H1 (cell line): ENCODE data around the gene CEACAM8. TPM values are rescaled to one million over a fixed set of nuclear protein-coding genes. Genes with fewer than 3 reads are reported as not detected.

Experiments
- CTCF ChIA-PET: fragments of 300-600 bp; sonication (Branson Sonifier 250); formaldehyde crosslinking; loops from one replicate; lab custom pipeline; 2021; ENCODE audit not compliant: partially characterized antibody; lab: Charles Lee
- POLR2A ChIA-PET: fragments of 300-600 bp; sonication (Branson Sonifier 250); formaldehyde crosslinking; loops from one replicate; lab custom pipeline; 2021; ENCODE audit warnings: inconsistent platforms; ENCODE audit not compliant: partially characterized antibody; lab: Charles Lee
- DNase-seq, 2 experiments: peaks; one replicate each; pipeline versions ENCODE4 v3.0.0 to v3.0.0-alpha.2; 2010 to 2022; ENCODE audit warnings: low spot score in 2 of 2, low read depth in 1 of 2, mixed read lengths in 1 of 2
- FAIRE-seq: peaks from 2 replicates; lab custom pipeline; 2011; peaks lifted over from hg19 to GRCh38; lab: Jason Lieb, UNC
- H2AFZ ChIP-seq: 2 replicates; pipeline ENCODE4 v1.8.1; 2012; ENCODE audit warnings: low read length, inconsistent platforms
- H2AK5ac ChIP-seq: 2 replicates; pipeline ENCODE4 v1.6.1; 2013; ENCODE audit warnings: low read depth, low read length
- H2BK120ac ChIP-seq: replicated peaks from 2 replicates; pipeline ENCODE3; 2013; ENCODE audit warnings: low read depth, low read length, inconsistent platforms
- H2BK12ac ChIP-seq: 2 replicates; pipeline ENCODE4 v1.6.1; 2013; ENCODE audit warnings: low read depth, low read length
- H2BK15ac ChIP-seq: 2 replicates; pipeline ENCODE4 v1.6.1; 2013; ENCODE audit warnings: low read length
- H2BK20ac ChIP-seq: 2 replicates; pipeline ENCODE4 v1.6.1; 2013; ENCODE audit warnings: low read length
- H2BK5ac ChIP-seq: 2 replicates; pipeline ENCODE4 v1.6.1; 2013; ENCODE audit warnings: low read depth, low read length
- H3K14ac ChIP-seq: 2 replicates; pipeline ENCODE4 v1.6.1; 2013; ENCODE audit warnings: inconsistent platforms; ENCODE audit not compliant: insufficient read length
- H3K18ac ChIP-seq: 2 replicates; pipeline ENCODE4 v1.6.1; 2013; ENCODE audit warnings: low read length; ENCODE audit errors: extremely low read depth
- H3K23ac ChIP-seq: 2 replicates; pipeline ENCODE4 v1.6.1; 2013; ENCODE audit warnings: inconsistent platforms; ENCODE audit not compliant: insufficient read length
- H3K23me2 ChIP-seq: 2 replicates; pipeline ENCODE4 v1.6.1; 2013; ENCODE audit warnings: low read depth, low read length
- H3K27ac ChIP-seq: 2 replicates; pipeline ENCODE4 v1.6.1; 2011; ENCODE audit warnings: low read depth, low read length, inconsistent platforms
- H3K27me3 ChIP-seq, 4 experiments: replicated peaks in 1 of 4; 1 replicate in 1 of 4; 2 replicates in 3 of 4; pipeline versions ENCODE4 v1.6.1 to v1.8.1; 2011 to 2013; ENCODE audit warnings: low read length in 3 of 4, mild to moderate bottlenecking in 3 of 4, inconsistent platforms in 2 of 4, mixed read lengths in 2 of 4, moderate library complexity in 1 of 4; ENCODE audit not compliant: control insufficient read depth in 3 of 4, insufficient read depth in 3 of 4; ENCODE audit errors: extremely low read depth in 1 of 4
- H3K36me3 ChIP-seq, 4 experiments: 2 replicates each; pipeline versions ENCODE4 v1.6.1 to v1.8.1; 2011 to 2013; ENCODE audit warnings: mild to moderate bottlenecking in 4 of 4, low read length in 3 of 4, moderate library complexity in 2 of 4, control low read depth in 1 of 4, inconsistent platforms in 1 of 4; ENCODE audit not compliant: insufficient read depth in 4 of 4, control insufficient read depth in 2 of 4
- H3K4ac ChIP-seq: replicated peaks from 2 replicates; pipeline ENCODE3; 2013; ENCODE audit warnings: low read length, low read depth, mixed read lengths, inconsistent platforms; ENCODE audit not compliant: insufficient read length
- H3K4me1 ChIP-seq, 4 experiments: replicated peaks in 1 of 4; 1 replicate in 1 of 4; 2 replicates in 3 of 4; pipeline versions ENCODE4 v1.6.1 to v1.8.1; 2011 to 2013; ENCODE audit warnings: low read length in 3 of 4, inconsistent platforms in 2 of 4, mixed read lengths in 1 of 4; ENCODE audit not compliant: insufficient read depth in 4 of 4, control insufficient read depth in 3 of 4
- H3K4me2 ChIP-seq, 2 experiments: 2 replicates each; pipeline versions ENCODE4 v1.6.1 to v1.8.1; 2011 to 2013; ENCODE audit warnings: low read depth in 2 of 2, low read length in 2 of 2, control low read depth in 1 of 2, inconsistent platforms in 1 of 2, mild to moderate bottlenecking in 1 of 2; ENCODE audit not compliant: insufficient read depth in 1 of 2
- H3K4me3 ChIP-seq, 4 experiments: fragments of 200-600, 300-600 bp in 1 of 4; sonication (generic), shearing (Covaris generic), sonication (Bioruptor Twin) in 1 of 4; 2 replicates each; pipeline versions ENCODE4 v1.5.1 to v1.8.1; 2011 to 2016; ENCODE audit warnings: low read length in 4 of 4, low read depth in 3 of 4, control low read depth in 2 of 4, inconsistent platforms in 2 of 4, mild to moderate bottlenecking in 2 of 4, mixed read lengths in 1 of 4, moderate library complexity in 1 of 4; ENCODE audit not compliant: insufficient read depth in 2 of 4; ENCODE audit errors: extremely low read depth in 1 of 4
- H3K56ac ChIP-seq: replicated peaks from 2 replicates; pipeline ENCODE3; 2013; ENCODE audit warnings: low read depth, mild to moderate bottlenecking, mixed read lengths, low read length, inconsistent platforms; ENCODE audit not compliant: insufficient read length
- H3K79me1 ChIP-seq: 2 replicates; pipeline ENCODE4 v1.6.1; 2013; ENCODE audit warnings: low read depth, low read length, control low read depth
- H3K79me2 ChIP-seq, 2 experiments: 2 replicates each; pipeline versions ENCODE4 v1.6.1 to v1.8.1; 2012 to 2013; ENCODE audit warnings: low read length in 2 of 2, mild to moderate bottlenecking in 2 of 2, inconsistent platforms in 1 of 2; ENCODE audit not compliant: insufficient read depth in 2 of 2, control insufficient read depth in 1 of 2
- H3K9ac ChIP-seq, 4 experiments: replicated peaks in 1 of 4; 1 replicate in 1 of 4; 2 replicates in 3 of 4; pipeline versions ENCODE4 v1.6.1 to v1.8.1; 2011 to 2013; ENCODE audit warnings: low read depth in 3 of 4, low read length in 3 of 4, control low read depth in 2 of 4, mild to moderate bottlenecking in 2 of 4, moderate library complexity in 2 of 4, inconsistent platforms in 1 of 4; ENCODE audit errors: extremely low read depth in 1 of 4
- H3K9me3 ChIP-seq, 2 experiments: 2 replicates each; pipeline versions ENCODE4 v1.6.1 to v1.8.1; 2012 to 2013; ENCODE audit warnings: mild to moderate bottlenecking in 2 of 2, moderate library complexity in 2 of 2, control low read depth in 1 of 2, inconsistent platforms in 1 of 2, low read depth in 1 of 2, low read length in 1 of 2, mixed read lengths in 1 of 2; ENCODE audit not compliant: insufficient read depth in 2 of 2
- H4K20me1 ChIP-seq, 2 experiments: replicated peaks in 1 of 2; 2 replicates each; pipeline versions ENCODE3 to v1.8.1; 2011 to 2013; ENCODE audit warnings: inconsistent platforms in 2 of 2, low read length in 2 of 2, mild to moderate bottlenecking in 1 of 2; ENCODE audit not compliant: insufficient read depth in 2 of 2, control insufficient read depth in 1 of 2
- H4K5ac ChIP-seq: 2 replicates; pipeline ENCODE4 v1.6.1; 2013; ENCODE audit warnings: low read length, low read depth, mixed read lengths, inconsistent platforms; ENCODE audit not compliant: insufficient read length
- H4K8ac ChIP-seq: 2 replicates; pipeline ENCODE4 v1.8.0; 2013; ENCODE audit warnings: mild to moderate bottlenecking, moderate library complexity, low read length, inconsistent platforms; ENCODE audit not compliant: insufficient read depth; ENCODE audit errors: extremely low read depth
- H4K91ac ChIP-seq: replicated peaks from 2 replicates; pipeline ENCODE3; 2013; ENCODE audit warnings: low read length, mixed read lengths, inconsistent platforms; ENCODE audit not compliant: insufficient read length
- BRCA1 ChIP-seq: IDR thresholded peaks from 2 replicates; pipeline ENCODE4 v1.6.1; 2012; ENCODE audit warnings: low read depth, low read length, improper control_type of control experiment
- EGR1 ChIP-seq: IDR thresholded peaks from 2 replicates; pipeline ENCODE4 v1.6.1; 2011; ENCODE audit warnings: low read depth, low read length, borderline replicate concordance
- JUN ChIP-seq: IDR thresholded peaks from 2 replicates; pipeline ENCODE4 v1.6.1; 2011; ENCODE audit warnings: low read depth, mild to moderate bottlenecking, improper control_type of control experiment, low read length
- NANOG ChIP-seq: IDR thresholded peaks from 2 replicates; pipeline ENCODE4 v1.6.1; 2011; ENCODE audit warnings: low read length, low read depth, mild to moderate bottlenecking, inconsistent platforms; ENCODE audit not compliant: insufficient read depth, poor library complexity, severe bottlenecking
- POLR2AphosphoS5 ChIP-seq: IDR thresholded peaks from 2 replicates; pipeline ENCODE4 v1.6.1; 2011; ENCODE audit warnings: low read depth, low read length
- POU5F1 ChIP-seq: IDR thresholded peaks from 2 replicates; pipeline ENCODE4 v1.6.1; 2011; ENCODE audit warnings: low read depth, mild to moderate bottlenecking, low read length, moderate library complexity
- RBBP5 ChIP-seq: IDR thresholded peaks from 2 replicates; pipeline ENCODE4 v1.7.1; 2012; ENCODE audit warnings: low read depth, mild to moderate bottlenecking, inconsistent platforms, low read length, moderate library complexity, borderline replicate concordance
- SIX5 ChIP-seq: IDR thresholded peaks from 2 replicates; pipeline ENCODE4 v1.6.1; 2011; ENCODE audit warnings: mild to moderate bottlenecking, low read depth, low read length
- SP4 ChIP-seq: IDR thresholded peaks from 2 replicates; pipeline ENCODE4 v1.6.1; 2012; ENCODE audit warnings: low read length, inconsistent platforms
- TEAD4 ChIP-seq: IDR thresholded peaks from 2 replicates; pipeline ENCODE4 v1.6.1; 2012; ENCODE audit warnings: low read depth, low read length, inconsistent platforms, mixed read lengths
- ZNF274 ChIP-seq: IDR thresholded peaks from 2 replicates; pipeline ENCODE4 v1.7.0; 2012; ENCODE audit warnings: low read length, borderline replicate concordance; ENCODE audit errors: extremely low read depth
- WGBS, 2 experiments: shearing (Covaris generic) in 1 of 2; methylation state at CpG; one replicate each; pipeline versions ENCODE4 v1.1.6 to v1.1.7; 2013 to 2015; ENCODE audit warnings: low lambda C conversion rate in 2 of 2, mixed read lengths in 2 of 2, inconsistent platforms in 1 of 2, low coverage in 1 of 2, missing lambda C conversion rate in 1 of 2; ENCODE audit not compliant: insufficient replicate concordance in 2 of 2, insufficient coverage in 1 of 2, insufficient read length in 1 of 2; ENCODE audit errors: extremely low coverage in 1 of 2, missing lambda C conversion rate in 1 of 2; 5-methylcytosine and 5-hydroxymethylcytosine counted together
- polyA plus RNA-seq, 7 experiments: library from polyadenylated mRNA; depleted of rRNA in 3 of 7; stranded (reverse) in 5 of 7; unstranded in 2 of 7; fragments of >200 nt in 5 of 7; fragments of 200-250 nt in 2 of 7; gene quantifications; 1 replicate in 5 of 7; 2 replicates in 1 of 7; 4 replicates in 1 of 7; pipeline versions ENCODE4 v1.2.1 to v1.2.3, GENCODE V29; 2011 to 2013; ENCODE audit warnings: missing spikeins in 2 of 7, mixed read lengths in 2 of 7
- total RNA-seq: library from RNA; stranded (reverse); fragmentation: NEBNext Ultra II Directional; extraction: Animal tissue kit (Norgen Biotek cat#: 25700); gene quantifications from 2 replicates; pipeline ENCODE4 v1.2.1, GENCODE V29; 2021

CEACAM8 gene
- total and polyA plus RNA-seq, 2 of the 8 experiments (the other 6 are each of a cell fraction or from before 2014, with no cell fraction given): not detected

DNA sequence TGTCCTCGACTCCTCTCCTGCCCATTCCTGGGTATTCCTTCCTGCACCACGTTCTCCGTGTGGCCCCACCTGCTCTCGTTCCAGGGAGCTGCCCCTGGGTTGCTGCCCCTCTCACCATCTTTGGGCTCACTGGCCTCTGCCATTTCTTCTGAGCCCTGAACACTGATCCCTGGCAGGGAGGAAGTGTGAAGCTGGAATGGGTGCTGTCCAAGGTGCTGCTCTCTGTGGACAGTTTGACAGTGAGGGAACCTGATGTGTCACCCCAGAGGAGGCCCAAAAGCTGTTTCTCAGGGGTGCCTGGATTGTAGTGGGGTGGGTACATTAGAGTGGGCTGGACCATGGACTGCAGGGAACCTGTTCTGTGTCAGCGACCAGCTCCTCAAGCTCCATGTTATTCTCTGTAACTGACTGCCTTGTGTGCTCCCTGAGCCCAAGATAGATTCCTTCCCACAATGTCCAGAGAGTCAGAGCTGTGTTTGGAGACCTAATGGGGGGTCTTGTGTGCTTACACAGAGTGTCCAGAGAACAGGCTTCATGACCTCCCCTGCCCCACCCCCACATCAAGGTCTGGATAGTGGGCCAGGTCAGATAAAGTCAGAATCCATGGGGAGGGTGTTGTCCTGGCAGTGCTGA lies 7.2 kb upstream of the CEACAM8 start:
- Histone ChIP-seq H3K4ac (no peak overlapping the region), H3K79me1 (no peaks in the 10 kb centered on the region), H2BK20ac (no peak overlapping the region)
- no peak for TF ChIP-seq SIX5
- no peak for TF ChIP-seq ZNF274
- no peak for TF ChIP-seq NANOG
- TF ChIP-seq JUN: no peak
- TF ChIP-seq POU5F1: no peak
- no peak for TF ChIP-seq EGR1
- TF ChIP-seq SP4: no peak
- no peak for TF ChIP-seq POLR2AphosphoS5
- TF ChIP-seq BRCA1: no peak
- no peak for TF ChIP-seq RBBP5
- no peak for TF ChIP-seq TEAD4
- TF ChIP-seq, all 59 proteins: peak for 0
- ChIA-PET POLR2A (no interaction called here), CTCF (interaction anchor here (1.6 kb wide), 1 partner anchor 34 kb away, joined by 5 read pairs; no protein-coding TSS in a partner anchor)
- Histone ChIP-seq H4K91ac (no peak overlapping the region), H3K56ac (no peak overlapping the region), H2BK15ac (no peak overlapping the region), H2AK5ac (no peak overlapping the region), H2BK120ac (no peak overlapping the region), H4K8ac (no peak overlapping the region), H4K5ac (no peak overlapping the region), H4K20me1 (no peaks in the 10 kb centered on the region), H2BK12ac (no peak overlapping the region), H3K4me2 (no peak overlapping the region), H3K23me2 (no peaks in the 10 kb centered on the region), H3K27me3 (peaks cover 0 to under 1% (median 0%) of the 10 kb centered on the region in 4 experiments; a peak in 1 of 7 replicates), H3K23ac (no peak overlapping the region), H3K14ac (no peak overlapping the region), H2AFZ (no peak overlapping the region), H3K9ac (no peak overlapping the region), H3K36me3 (no peaks in the 10 kb centered on the region), H3K9me3 (peaks cover 8 to 32% of the 10 kb centered on the region in 2 experiments; a peak in 3 of 4 replicates), H3K27ac (no peak overlapping the region), H2BK5ac (no peak overlapping the region), H3K18ac (no peak overlapping the region), H3K4me1 (no peaks in the 10 kb centered on the region), H3K79me2 (no peaks in the 10 kb centered on the region), H3K4me3 (no peak overlapping the region)
- 61% methylated on average over 5 of the region's 5 CpGs; no CpG with 5 or more reads in 1 of the 2 experiments for WGBS, 2 experiments
- DNase-seq: no peak
- FAIRE-seq: no peak
